Activated T-cell treated with anti-CD3 and anti-CD28 coated beads, Interleukin-2, amount 50 U/mL, for 4 hours (primary cell): ENCODE data around the gene SCYGR6. TPM values are rescaled to one million over a fixed set of nuclear protein-coding genes. Genes with fewer than 3 reads are reported as not detected.
A peak's percentile ranks its signal among the peaks of the same experiment; 100 is the strongest.
"Not testable (repeated sequence)": the region's sequence is repeated elsewhere in the genome, so short reads cannot be mapped to it uniquely, and the experiment has no call there.

Source experiments
- ATAC-seq, 2 donors: fragments of 200-7000 bp; cut with Tn5 transposase; one replicate each; pipeline ENCODE4 v1.10.0; 2021
- DNase-seq: peaks from one replicate; pipeline ENCODE4 v3.0.0-alpha.2; 2020
- H3K27me3 Mint-ChIP-seq: one replicate; pipeline ENCODE4 v1.8.0; 2021; ENCODE audit warnings: low read depth, mixed read lengths
- H3K36me3 Mint-ChIP-seq: one replicate; pipeline ENCODE4 v1.8.0; 2022; ENCODE audit warnings: mixed read lengths; ENCODE audit not compliant: insufficient read depth
- H3K4me1 Mint-ChIP-seq: one replicate; pipeline ENCODE4 v1.8.0; 2021; ENCODE audit warnings: low read depth, mixed read lengths
- H3K4me3 Mint-ChIP-seq: one replicate; pipeline ENCODE4 v1.8.0; 2021; ENCODE audit warnings: mild to moderate bottlenecking, moderate library complexity, mixed read lengths
- H3K9me3 Mint-ChIP-seq: one replicate; pipeline ENCODE4 v1.8.0; 2021; ENCODE audit warnings: mixed read lengths
- total RNA-seq, 3 donors: library from RNA; stranded (reverse); gene quantifications; one replicate each; pipeline ENCODE4 v1.2.1, GENCODE V29; 2021

Gene SCYGR6, protein sequence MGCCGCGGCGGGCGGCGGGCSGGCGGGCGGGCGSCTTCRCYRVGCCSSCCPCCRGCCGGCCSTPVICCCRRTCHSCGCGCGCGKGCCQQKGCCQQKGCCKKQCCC
- not detected for total RNA-seq

DNA sequence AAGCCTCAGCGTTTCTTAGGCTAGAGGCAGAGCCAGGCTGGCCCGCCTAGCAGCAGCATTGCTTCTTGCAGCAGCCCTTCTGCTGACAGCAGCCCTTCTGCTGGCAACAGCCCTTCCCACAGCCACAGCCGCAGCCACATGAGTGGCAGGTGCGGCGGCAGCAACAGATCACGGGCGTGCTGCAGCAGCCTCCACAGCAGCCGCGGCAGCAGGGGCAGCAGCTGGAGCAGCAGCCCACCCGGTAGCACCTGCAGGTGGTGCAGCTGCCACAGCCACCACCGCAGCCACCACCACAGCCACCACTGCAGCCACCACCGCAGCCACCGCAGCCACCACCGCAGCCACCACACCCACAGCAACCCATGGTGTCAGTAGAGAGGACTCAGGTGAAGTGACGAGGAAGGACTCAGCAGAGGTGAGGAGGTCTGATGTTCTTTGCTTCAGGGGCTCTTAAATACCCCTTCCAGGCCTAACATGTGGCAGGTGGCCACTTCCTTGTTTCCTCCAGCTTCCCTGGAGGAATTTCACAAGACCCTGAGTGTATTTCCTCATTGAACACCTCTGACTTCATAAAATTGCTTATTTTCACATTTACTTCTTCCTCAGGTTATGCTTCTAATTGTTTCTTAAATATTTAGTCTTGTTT, at the start of gene SCYGR6:
Gene SCYGR6 (minus strand): TSS at position 364 of the 646 bp plus-strand sequence. CDS start 0 bp downstream, at position 364.
- no peak within 1 kb of the TSS for H3K4me3 Mint-ChIP-seq
- H3K9me3 Mint-ChIP-seq, result no peaks in the 10 kb centered on the region
- H3K4me1 Mint-ChIP-seq, result no peaks in the 10 kb centered on the region
- peaks cover 14% of the 10 kb centered on the region for H3K27me3 Mint-ChIP-seq
- no peaks in the 10 kb centered on the region for H3K36me3 Mint-ChIP-seq
- no peak for ATAC-seq
- no peak for DNase-seq

DNA sequence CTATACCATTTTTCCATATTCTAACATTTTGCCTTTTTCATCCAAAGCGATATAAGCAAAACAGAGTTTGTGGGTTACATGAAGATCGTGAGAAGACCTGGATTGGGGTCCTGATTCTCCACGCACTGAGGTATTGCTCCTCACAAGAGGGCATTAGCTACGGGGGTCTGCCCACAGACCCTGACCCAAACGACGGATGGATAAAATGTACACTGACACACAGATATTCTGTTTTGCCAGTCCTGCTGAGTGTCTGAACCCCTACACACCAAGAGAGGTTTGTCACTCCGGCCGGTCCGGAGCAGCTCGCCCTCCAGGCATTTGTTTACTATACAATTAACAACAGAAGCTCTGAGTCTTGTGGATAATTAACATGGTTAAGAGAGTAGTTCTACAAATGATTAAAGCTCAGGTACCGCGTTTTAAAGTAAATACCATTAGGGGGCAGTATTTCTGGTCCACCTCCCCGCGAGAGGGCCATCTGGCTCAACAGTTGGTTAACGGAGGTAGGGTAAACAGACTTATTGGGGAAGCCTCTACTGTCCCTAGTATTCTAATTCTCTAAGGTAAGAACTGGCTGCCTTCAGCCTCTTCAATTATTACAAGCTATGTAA, 49.6 kb upstream of the SCYGR6 start:
- no peaks in the 10 kb centered on the region for H3K27me3 Mint-ChIP-seq
- no peaks in the 10 kb centered on the region for H3K36me3 Mint-ChIP-seq
- no peaks in the 10 kb centered on the region for H3K9me3 Mint-ChIP-seq
- no peak overlapping the region for H3K4me3 Mint-ChIP-seq
- H3K4me1 Mint-ChIP-seq, result peaks cover 18% of the 10 kb centered on the region
- DNase-seq (no peak), ATAC-seq (no peak)

DNA sequence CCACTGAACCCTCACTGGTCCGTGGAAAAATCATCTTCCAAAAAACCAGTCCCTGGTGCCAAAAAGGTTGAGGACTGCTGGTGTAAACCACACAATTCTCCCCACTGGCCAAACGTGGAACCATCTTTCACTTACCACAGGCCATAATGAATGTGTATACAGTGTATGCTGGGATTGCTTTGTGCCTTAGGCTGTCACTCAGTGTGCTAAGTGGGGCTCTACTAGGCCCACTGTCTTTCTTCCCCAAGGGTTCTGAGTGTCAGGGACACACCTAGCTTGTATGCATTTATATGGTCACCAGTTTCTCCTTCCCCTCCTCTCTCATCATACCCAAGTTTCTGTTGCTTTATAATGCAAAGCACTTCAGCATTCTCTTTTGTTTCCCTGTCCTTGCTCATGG, 48.4 kb upstream of the SCYGR6 start:
- no peaks in the 10 kb centered on the region for H3K36me3 Mint-ChIP-seq
- peaks cover 18% of the 10 kb centered on the region for H3K4me1 Mint-ChIP-seq
- no peaks in the 10 kb centered on the region for H3K27me3 Mint-ChIP-seq
- no peak for ATAC-seq
- no peaks in the 10 kb centered on the region for H3K9me3 Mint-ChIP-seq
- no peak overlapping the region for H3K4me3 Mint-ChIP-seq
- no peak for DNase-seq

DNA sequence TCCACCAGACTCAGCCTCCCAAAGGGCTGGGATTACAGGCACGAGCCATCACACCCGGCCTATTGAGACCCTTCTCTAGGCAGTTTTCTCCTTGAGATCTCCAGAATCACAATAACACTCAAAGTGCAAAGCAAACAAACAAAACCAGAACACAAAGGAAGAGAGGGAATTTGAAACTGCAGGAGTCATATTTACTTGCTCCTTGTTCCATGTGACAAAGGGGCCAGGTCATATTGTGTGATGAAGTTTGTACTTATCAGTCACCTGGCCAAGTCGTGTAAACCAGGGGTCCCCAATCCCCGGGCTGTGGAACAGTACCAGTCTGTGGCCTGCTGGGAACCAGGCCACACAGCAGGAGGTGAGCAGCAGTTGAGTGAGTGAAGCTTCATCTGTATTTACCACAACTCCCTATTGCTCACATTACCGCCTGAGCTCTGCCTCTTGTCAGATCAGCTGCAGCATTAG, 47.7 kb upstream of the SCYGR6 start:
- ATAC-seq, result no peak
- Mint-ChIP-seq H3K27me3 (no peaks in the 10 kb centered on the region), H3K36me3 (no peaks in the 10 kb centered on the region), H3K4me3 (no peak overlapping the region), H3K9me3 (no peaks in the 10 kb centered on the region), H3K4me1 (peaks cover 18% of the 10 kb centered on the region)
- DNase-seq, result no peak

DNA sequence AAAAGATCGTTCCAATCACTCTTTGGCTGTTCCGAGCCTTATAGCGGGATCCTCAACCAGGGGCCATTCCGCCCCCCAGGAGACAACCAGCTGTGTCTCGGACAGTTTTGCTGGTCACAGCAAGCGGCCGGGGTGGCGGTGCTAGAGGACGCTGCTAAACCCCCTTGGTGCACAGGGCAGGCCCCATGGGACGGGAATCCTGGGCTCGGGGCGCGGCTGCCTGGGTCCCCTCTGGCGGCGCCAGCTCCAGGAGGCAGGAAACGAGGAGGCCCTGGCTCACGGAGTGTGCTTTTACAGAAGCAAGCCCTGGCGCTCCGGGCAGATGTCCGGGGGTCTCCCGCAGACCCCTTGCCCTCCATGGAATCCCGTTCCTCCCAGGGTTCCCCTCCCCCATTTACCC, 43.3 kb upstream of the SCYGR6 start:
- H3K27me3 Mint-ChIP-seq, result no peaks in the 10 kb centered on the region
- peaks cover 1% of the 10 kb centered on the region for H3K4me1 Mint-ChIP-seq
- no peaks in the 10 kb centered on the region for H3K9me3 Mint-ChIP-seq
- H3K4me3 Mint-ChIP-seq, result no peak overlapping the region
- no peak for DNase-seq
- ATAC-seq, result no peak
- H3K36me3 Mint-ChIP-seq, result no peaks in the 10 kb centered on the region

DNA sequence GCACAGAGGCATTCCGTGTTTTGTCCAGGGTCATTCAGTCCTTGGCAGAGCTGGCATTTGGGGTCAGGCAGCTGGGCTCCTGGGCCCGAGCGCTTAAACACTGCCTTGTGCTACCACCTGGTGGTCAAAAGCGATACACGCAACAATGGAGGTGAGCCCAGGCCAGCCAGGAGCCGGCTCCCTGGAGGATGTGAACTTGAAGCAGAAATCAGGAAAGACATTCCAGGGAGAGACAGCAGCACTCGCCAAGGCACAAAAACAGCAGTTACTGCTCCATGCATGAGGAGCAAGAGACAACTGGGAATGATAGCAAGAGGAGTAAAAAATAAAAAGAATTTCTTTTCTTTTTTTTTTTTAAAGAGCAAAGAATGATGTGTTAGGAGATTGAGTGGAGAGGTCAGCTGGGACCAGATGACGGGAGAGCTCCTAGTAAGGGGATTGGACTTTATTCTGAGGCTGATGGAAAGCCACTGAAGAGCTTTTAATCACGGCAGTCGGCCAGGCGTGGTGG, 41.9 kb upstream of the SCYGR6 start:
- H3K4me3 Mint-ChIP-seq, result no peak overlapping the region
- peaks cover 1% of the 10 kb centered on the region for H3K4me1 Mint-ChIP-seq
- H3K36me3 Mint-ChIP-seq, result no peaks in the 10 kb centered on the region
- no peaks in the 10 kb centered on the region for H3K9me3 Mint-ChIP-seq
- H3K27me3 Mint-ChIP-seq, result no peaks in the 10 kb centered on the region
- DNase-seq, result peak; percentile 54
- ATAC-seq, result peak; percentile 66 to 86

DNA sequence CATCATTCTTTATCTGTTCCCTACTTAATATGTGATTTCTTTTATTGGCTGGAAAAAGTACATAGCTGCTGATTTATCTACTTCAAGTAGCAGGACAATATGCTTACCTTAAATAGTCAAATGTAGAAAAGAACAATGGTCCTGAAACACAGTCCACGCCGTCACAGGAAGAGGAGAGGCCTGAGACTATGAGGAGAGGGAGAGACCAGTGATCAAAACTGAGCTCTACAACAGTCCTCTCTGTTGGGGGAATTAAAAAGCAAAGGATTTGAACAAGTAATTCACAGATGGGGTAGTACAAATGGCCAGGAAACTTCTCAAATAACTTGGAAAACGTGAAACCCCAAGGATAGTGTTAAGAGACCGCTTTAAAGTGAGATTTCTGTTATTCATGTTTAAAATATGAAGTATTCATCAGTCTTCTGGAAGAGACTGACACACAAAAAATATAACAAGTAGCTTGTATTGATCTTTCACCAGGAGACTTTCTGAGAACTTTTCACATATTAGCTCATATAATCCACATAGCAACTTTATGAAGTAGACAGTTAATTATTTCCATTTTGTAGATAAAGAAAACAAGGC, 41.3 kb upstream of the SCYGR6 start:
- Mint-ChIP-seq H3K27me3 (no peaks in the 10 kb centered on the region), H3K4me3 (no peak overlapping the region), H3K4me1 (peaks cover 1% of the 10 kb centered on the region), H3K36me3 (no peaks in the 10 kb centered on the region), H3K9me3 (no peaks in the 10 kb centered on the region)
- no peak for ATAC-seq
- DNase-seq, result no peak

DNA sequence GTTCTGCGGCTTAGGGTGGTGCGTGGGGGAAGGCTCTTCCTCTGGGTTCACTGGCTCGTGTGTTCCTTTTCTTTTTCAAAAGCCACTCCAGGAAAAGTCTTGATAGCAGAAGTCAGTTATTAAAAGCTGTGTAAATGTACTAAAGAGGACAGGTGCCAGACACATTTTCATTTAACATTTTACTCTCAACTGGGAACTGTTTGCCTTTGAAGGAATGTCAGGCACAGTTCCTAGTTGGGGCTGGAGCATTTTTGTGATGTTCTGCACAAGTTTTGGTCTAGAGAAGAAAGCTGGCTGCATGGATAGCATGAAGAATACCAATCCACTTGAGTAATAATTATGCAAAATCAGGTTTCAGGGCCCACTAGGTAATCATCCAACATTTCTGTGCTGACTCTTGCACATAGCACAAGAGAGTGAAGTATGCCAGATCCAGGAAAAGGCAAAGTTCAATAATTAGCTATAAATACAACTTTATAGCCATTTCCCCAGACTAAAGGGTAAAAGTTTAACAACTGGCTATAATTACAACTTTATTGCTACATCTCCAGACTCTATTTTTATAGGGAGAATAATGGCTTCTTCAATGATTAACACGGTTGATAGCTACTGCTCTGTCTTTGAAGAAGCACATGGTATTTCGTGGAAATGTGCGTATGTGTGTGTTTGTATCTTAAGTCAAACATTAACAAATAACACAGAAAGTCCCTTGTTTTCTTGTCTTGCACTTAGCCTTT, 37.4 kb upstream of the SCYGR6 start:
- DNase-seq (no peak), ATAC-seq (no peak)
- no peaks in the 10 kb centered on the region for H3K36me3 Mint-ChIP-seq
- H3K9me3 Mint-ChIP-seq, result no peaks in the 10 kb centered on the region
- peaks cover 1% of the 10 kb centered on the region for H3K4me1 Mint-ChIP-seq
- no peak overlapping the region for H3K4me3 Mint-ChIP-seq
- H3K27me3 Mint-ChIP-seq, result no peaks in the 10 kb centered on the region

DNA sequence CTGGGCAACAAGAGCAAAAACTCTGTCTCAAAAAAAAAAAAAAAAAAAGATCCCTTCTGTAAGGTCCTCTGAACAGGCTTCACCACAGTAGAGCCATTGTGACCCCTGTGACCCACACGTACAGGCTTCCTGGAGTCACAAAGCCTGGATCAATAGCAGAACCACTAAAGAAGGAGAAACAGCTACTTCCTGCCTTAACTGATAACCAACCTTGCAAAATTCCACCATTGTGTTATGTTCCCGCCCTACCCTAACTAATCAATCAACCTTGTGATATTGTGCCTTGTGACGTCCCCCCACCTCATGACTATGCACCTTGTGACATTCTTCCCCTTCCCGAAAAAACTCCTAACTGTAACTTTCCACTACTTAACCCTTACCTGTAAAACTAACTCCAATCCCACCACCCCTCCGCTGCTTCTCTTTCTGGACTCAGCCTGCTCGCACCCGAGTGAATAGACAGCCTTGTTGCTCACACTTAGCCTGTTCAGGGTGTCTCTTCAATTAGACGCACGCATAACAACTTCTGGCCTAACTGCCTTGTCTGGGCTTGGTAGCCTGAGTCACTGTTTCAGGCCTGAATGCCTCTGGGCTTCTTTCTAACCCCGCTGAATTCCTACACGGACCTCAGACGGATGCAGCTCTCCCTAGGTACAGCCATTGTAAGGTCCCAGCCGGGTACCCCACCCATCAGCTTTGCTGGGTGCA, 35.0 kb upstream of the SCYGR6 start:
- no peaks in the 10 kb centered on the region for H3K27me3 Mint-ChIP-seq
- no peak for DNase-seq
- no peak overlapping the region for H3K4me3 Mint-ChIP-seq
- H3K36me3 Mint-ChIP-seq, result no peaks in the 10 kb centered on the region
- H3K4me1 Mint-ChIP-seq, result no peaks in the 10 kb centered on the region
- no peak for ATAC-seq
- no peaks in the 10 kb centered on the region for H3K9me3 Mint-ChIP-seq

DNA sequence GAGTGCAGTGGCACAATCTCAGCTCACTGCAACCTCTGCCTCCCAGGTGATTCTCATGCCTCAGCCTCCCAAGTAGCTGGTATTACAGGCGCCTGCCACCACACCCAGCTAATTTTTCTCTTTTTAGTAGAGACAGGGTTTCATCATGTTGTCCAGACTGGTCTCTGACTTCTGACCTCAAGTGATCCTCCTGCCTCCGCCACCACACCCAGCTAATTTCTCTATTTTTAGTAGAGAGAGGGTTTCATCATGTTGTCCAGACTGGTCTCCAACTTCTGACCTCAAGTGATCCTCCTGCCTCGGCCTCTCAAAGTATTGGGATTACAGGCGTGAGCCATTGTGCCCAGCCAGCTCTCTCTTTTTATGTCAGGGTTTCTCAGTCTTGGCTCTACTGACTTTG, 31.7 kb upstream of the SCYGR6 start:
- not testable (repeated sequence) for ATAC-seq, H3K9me3 Mint-ChIP-seq, H3K36me3 Mint-ChIP-seq, H3K4me3 Mint-ChIP-seq, H3K27me3 Mint-ChIP-seq, DNase-seq, H3K4me1 Mint-ChIP-seq

DNA sequence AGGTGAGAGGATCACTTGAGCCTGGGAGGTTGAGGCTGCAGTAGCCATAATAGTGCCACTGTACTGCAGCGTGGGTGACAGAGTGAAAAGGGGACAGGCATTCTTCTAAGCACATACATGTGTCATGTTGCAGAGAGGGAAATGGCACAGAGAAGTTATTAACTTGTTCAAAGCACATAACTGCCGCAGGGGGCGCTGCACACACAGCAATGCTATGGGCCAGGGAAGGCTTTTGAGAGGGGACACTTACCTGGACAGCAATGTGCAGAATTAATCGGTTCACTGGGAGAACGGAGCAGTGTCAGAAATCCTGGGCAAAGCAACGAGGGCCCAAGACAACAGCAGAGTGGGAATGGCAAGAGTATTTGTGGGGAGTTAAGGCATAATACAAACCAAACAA, 23.5 kb upstream of the SCYGR6 start:
- H3K4me1 Mint-ChIP-seq, result no peaks in the 10 kb centered on the region
- H3K36me3 Mint-ChIP-seq, result no peaks in the 10 kb centered on the region
- no peaks in the 10 kb centered on the region for H3K9me3 Mint-ChIP-seq
- peaks cover 2% of the 10 kb centered on the region for H3K27me3 Mint-ChIP-seq
- no peak for ATAC-seq
- no peak for DNase-seq
- H3K4me3 Mint-ChIP-seq, result no peak overlapping the region

DNA sequence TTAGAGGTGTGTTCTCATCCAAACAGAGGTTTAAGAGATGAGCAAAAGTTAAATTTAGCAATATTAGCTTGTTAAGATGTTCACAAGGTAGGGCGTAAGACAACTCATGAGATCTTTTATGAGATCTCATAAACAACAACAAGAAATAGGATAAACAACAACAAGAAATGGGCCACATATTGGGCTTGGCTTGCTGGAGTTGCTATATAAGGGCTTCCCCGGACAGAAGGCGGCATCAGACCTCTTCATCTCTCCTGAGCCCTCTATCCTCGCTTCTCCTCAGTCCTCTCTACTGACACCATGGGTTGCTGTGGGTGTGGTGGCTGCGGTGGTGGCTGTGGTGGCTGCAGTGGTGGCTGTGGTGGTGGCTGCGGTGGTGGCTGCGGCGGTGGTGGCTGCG, 21.0 kb upstream of the SCYGR6 start, which contains the start of gene SCYGR8:
Gene SCYGR8 (plus strand): TSS at position 301 of the 400 bp plus-strand sequence. CDS start 0 bp downstream, at position 301.
- no peaks in the 10 kb centered on the region for H3K4me1 Mint-ChIP-seq
- H3K4me3 Mint-ChIP-seq, result no peak within 1 kb of the TSS
- H3K36me3 Mint-ChIP-seq, result no peaks in the 10 kb centered on the region
- DNase-seq (no peak), ATAC-seq (no peak)
- peaks cover 2% of the 10 kb centered on the region for H3K27me3 Mint-ChIP-seq
- no peaks in the 10 kb centered on the region for H3K9me3 Mint-ChIP-seq

DNA sequence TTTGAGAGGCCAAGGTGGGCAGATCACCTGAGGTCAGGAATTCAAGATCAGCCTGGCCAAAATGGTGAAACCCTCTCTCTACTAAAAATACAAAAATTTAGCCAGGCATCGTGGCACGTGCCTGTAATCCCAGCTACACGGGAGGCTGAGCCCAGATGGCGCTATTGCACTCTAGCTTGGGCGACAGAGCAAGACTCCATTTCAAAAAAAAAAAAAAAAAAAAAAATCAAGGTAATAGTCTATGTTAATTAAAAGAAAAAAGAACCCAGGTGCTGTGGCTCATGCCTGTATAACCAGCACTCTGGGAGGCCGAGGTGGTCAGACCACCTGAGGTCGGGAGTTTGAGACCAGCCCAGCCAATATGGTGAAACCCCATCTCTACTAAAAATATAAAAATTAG, 16.1 kb upstream of the SCYGR6 start:
- H3K27me3 Mint-ChIP-seq, DNase-seq, H3K4me3 Mint-ChIP-seq, H3K4me1 Mint-ChIP-seq, ATAC-seq, H3K9me3 Mint-ChIP-seq, H3K36me3 Mint-ChIP-seq: not testable (repeated sequence)

DNA sequence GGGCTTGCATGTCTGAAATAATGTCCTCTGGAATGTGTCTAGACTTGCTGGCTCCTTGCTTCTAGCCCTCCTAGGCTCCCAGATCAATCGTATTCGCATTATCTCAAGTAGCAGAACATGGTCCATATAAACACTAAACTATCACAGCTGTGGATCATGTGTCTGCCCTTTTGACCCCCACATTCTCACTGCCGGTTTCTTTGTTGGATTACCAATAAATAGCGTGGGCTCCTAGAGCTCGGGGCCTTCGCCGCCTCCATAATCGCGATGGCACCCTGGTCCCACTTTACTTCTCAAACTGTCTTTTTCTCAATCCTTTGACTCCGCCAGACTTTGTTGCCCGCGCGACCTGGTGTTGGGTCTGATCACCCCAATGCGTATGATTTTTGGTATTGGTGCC, 14.8 kb upstream of the SCYGR6 start:
- no peaks in the 10 kb centered on the region for H3K9me3 Mint-ChIP-seq
- DNase-seq (no peak), ATAC-seq (no peak)
- H3K27me3 Mint-ChIP-seq, result peaks cover 4% of the 10 kb centered on the region
- no peak overlapping the region for H3K4me3 Mint-ChIP-seq
- H3K36me3 Mint-ChIP-seq, result no peaks in the 10 kb centered on the region
- no peaks in the 10 kb centered on the region for H3K4me1 Mint-ChIP-seq
